H1 (cell line): ENCODE results near the gene AP3M1. TPM values are rescaled to one million over a fixed set of nuclear protein-coding genes. Genes with fewer than 3 reads are reported as not detected.

Experiments
- CTCF ChIA-PET: fragments of 300-600 bp; sonication (Branson Sonifier 250); formaldehyde crosslinking; loops from one replicate; lab custom pipeline; 2021; ENCODE audit not compliant: partially characterized antibody; lab: Charles Lee
- POLR2A ChIA-PET: fragments of 300-600 bp; sonication (Branson Sonifier 250); formaldehyde crosslinking; loops from one replicate; lab custom pipeline; 2021; ENCODE audit warnings: inconsistent platforms; ENCODE audit not compliant: partially characterized antibody; lab: Charles Lee
- DNase-seq, 2 experiments: peaks; one replicate each; pipeline versions ENCODE4 v3.0.0 to v3.0.0-alpha.2; 2010 to 2022; ENCODE audit warnings: low spot score in 2 of 2, low read depth in 1 of 2, mixed read lengths in 1 of 2
- FAIRE-seq: peaks from 2 replicates; lab custom pipeline; 2011; peaks lifted over from hg19 to GRCh38; lab: Jason Lieb, UNC
- H2AFZ ChIP-seq: 2 replicates; pipeline ENCODE4 v1.8.1; 2012; ENCODE audit warnings: low read length, inconsistent platforms
- H2AK5ac ChIP-seq: 2 replicates; pipeline ENCODE4 v1.6.1; 2013; ENCODE audit warnings: low read depth, low read length
- H2BK120ac ChIP-seq: replicated peaks from 2 replicates; pipeline ENCODE3; 2013; ENCODE audit warnings: low read depth, low read length, inconsistent platforms
- H2BK12ac ChIP-seq: 2 replicates; pipeline ENCODE4 v1.6.1; 2013; ENCODE audit warnings: low read depth, low read length
- H2BK15ac ChIP-seq: 2 replicates; pipeline ENCODE4 v1.6.1; 2013; ENCODE audit warnings: low read length
- H2BK20ac ChIP-seq: 2 replicates; pipeline ENCODE4 v1.6.1; 2013; ENCODE audit warnings: low read length
- H2BK5ac ChIP-seq: 2 replicates; pipeline ENCODE4 v1.6.1; 2013; ENCODE audit warnings: low read depth, low read length
- H3K14ac ChIP-seq: 2 replicates; pipeline ENCODE4 v1.6.1; 2013; ENCODE audit warnings: inconsistent platforms; ENCODE audit not compliant: insufficient read length
- H3K18ac ChIP-seq: 2 replicates; pipeline ENCODE4 v1.6.1; 2013; ENCODE audit warnings: low read length; ENCODE audit errors: extremely low read depth
- H3K23ac ChIP-seq: 2 replicates; pipeline ENCODE4 v1.6.1; 2013; ENCODE audit warnings: inconsistent platforms; ENCODE audit not compliant: insufficient read length
- H3K23me2 ChIP-seq: 2 replicates; pipeline ENCODE4 v1.6.1; 2013; ENCODE audit warnings: low read depth, low read length
- H3K27ac ChIP-seq: 2 replicates; pipeline ENCODE4 v1.6.1; 2011; ENCODE audit warnings: low read depth, low read length, inconsistent platforms
- H3K27me3 ChIP-seq, 4 experiments: replicated peaks in 1 of 4; 1 replicate in 1 of 4; 2 replicates in 3 of 4; pipeline versions ENCODE4 v1.6.1 to v1.8.1; 2011 to 2013; ENCODE audit warnings: low read length in 3 of 4, mild to moderate bottlenecking in 3 of 4, inconsistent platforms in 2 of 4, mixed read lengths in 2 of 4, moderate library complexity in 1 of 4; ENCODE audit not compliant: control insufficient read depth in 3 of 4, insufficient read depth in 3 of 4; ENCODE audit errors: extremely low read depth in 1 of 4
- H3K36me3 ChIP-seq, 4 experiments: 2 replicates each; pipeline versions ENCODE4 v1.6.1 to v1.8.1; 2011 to 2013; ENCODE audit warnings: mild to moderate bottlenecking in 4 of 4, low read length in 3 of 4, moderate library complexity in 2 of 4, control low read depth in 1 of 4, inconsistent platforms in 1 of 4; ENCODE audit not compliant: insufficient read depth in 4 of 4, control insufficient read depth in 2 of 4
- H3K4ac ChIP-seq: replicated peaks from 2 replicates; pipeline ENCODE3; 2013; ENCODE audit warnings: low read length, low read depth, mixed read lengths, inconsistent platforms; ENCODE audit not compliant: insufficient read length
- H3K4me1 ChIP-seq, 4 experiments: replicated peaks in 1 of 4; 1 replicate in 1 of 4; 2 replicates in 3 of 4; pipeline versions ENCODE4 v1.6.1 to v1.8.1; 2011 to 2013; ENCODE audit warnings: low read length in 3 of 4, inconsistent platforms in 2 of 4, mixed read lengths in 1 of 4; ENCODE audit not compliant: insufficient read depth in 4 of 4, control insufficient read depth in 3 of 4
- H3K4me2 ChIP-seq, 2 experiments: 2 replicates each; pipeline versions ENCODE4 v1.6.1 to v1.8.1; 2011 to 2013; ENCODE audit warnings: low read depth in 2 of 2, low read length in 2 of 2, control low read depth in 1 of 2, inconsistent platforms in 1 of 2, mild to moderate bottlenecking in 1 of 2; ENCODE audit not compliant: insufficient read depth in 1 of 2
- H3K4me3 ChIP-seq, 4 experiments: fragments of 200-600, 300-600 bp in 1 of 4; sonication (generic), shearing (Covaris generic), sonication (Bioruptor Twin) in 1 of 4; 2 replicates each; pipeline versions ENCODE4 v1.5.1 to v1.8.1; 2011 to 2016; ENCODE audit warnings: low read length in 4 of 4, low read depth in 3 of 4, control low read depth in 2 of 4, inconsistent platforms in 2 of 4, mild to moderate bottlenecking in 2 of 4, mixed read lengths in 1 of 4, moderate library complexity in 1 of 4; ENCODE audit not compliant: insufficient read depth in 2 of 4; ENCODE audit errors: extremely low read depth in 1 of 4
- H3K56ac ChIP-seq: replicated peaks from 2 replicates; pipeline ENCODE3; 2013; ENCODE audit warnings: low read depth, mild to moderate bottlenecking, mixed read lengths, low read length, inconsistent platforms; ENCODE audit not compliant: insufficient read length
- H3K79me1 ChIP-seq: 2 replicates; pipeline ENCODE4 v1.6.1; 2013; ENCODE audit warnings: low read depth, low read length, control low read depth
- H3K79me2 ChIP-seq, 2 experiments: 2 replicates each; pipeline versions ENCODE4 v1.6.1 to v1.8.1; 2012 to 2013; ENCODE audit warnings: low read length in 2 of 2, mild to moderate bottlenecking in 2 of 2, inconsistent platforms in 1 of 2; ENCODE audit not compliant: insufficient read depth in 2 of 2, control insufficient read depth in 1 of 2
- H3K9ac ChIP-seq, 4 experiments: replicated peaks in 1 of 4; 1 replicate in 1 of 4; 2 replicates in 3 of 4; pipeline versions ENCODE4 v1.6.1 to v1.8.1; 2011 to 2013; ENCODE audit warnings: low read depth in 3 of 4, low read length in 3 of 4, control low read depth in 2 of 4, mild to moderate bottlenecking in 2 of 4, moderate library complexity in 2 of 4, inconsistent platforms in 1 of 4; ENCODE audit errors: extremely low read depth in 1 of 4
- H3K9me3 ChIP-seq, 2 experiments: 2 replicates each; pipeline versions ENCODE4 v1.6.1 to v1.8.1; 2012 to 2013; ENCODE audit warnings: mild to moderate bottlenecking in 2 of 2, moderate library complexity in 2 of 2, control low read depth in 1 of 2, inconsistent platforms in 1 of 2, low read depth in 1 of 2, low read length in 1 of 2, mixed read lengths in 1 of 2; ENCODE audit not compliant: insufficient read depth in 2 of 2
- H4K20me1 ChIP-seq, 2 experiments: replicated peaks in 1 of 2; 2 replicates each; pipeline versions ENCODE3 to v1.8.1; 2011 to 2013; ENCODE audit warnings: inconsistent platforms in 2 of 2, low read length in 2 of 2, mild to moderate bottlenecking in 1 of 2; ENCODE audit not compliant: insufficient read depth in 2 of 2, control insufficient read depth in 1 of 2
- H4K5ac ChIP-seq: 2 replicates; pipeline ENCODE4 v1.6.1; 2013; ENCODE audit warnings: low read length, low read depth, mixed read lengths, inconsistent platforms; ENCODE audit not compliant: insufficient read length
- H4K8ac ChIP-seq: 2 replicates; pipeline ENCODE4 v1.8.0; 2013; ENCODE audit warnings: mild to moderate bottlenecking, moderate library complexity, low read length, inconsistent platforms; ENCODE audit not compliant: insufficient read depth; ENCODE audit errors: extremely low read depth
- H4K91ac ChIP-seq: replicated peaks from 2 replicates; pipeline ENCODE3; 2013; ENCODE audit warnings: low read length, mixed read lengths, inconsistent platforms; ENCODE audit not compliant: insufficient read length
- BRCA1 ChIP-seq: IDR thresholded peaks from 2 replicates; pipeline ENCODE4 v1.6.1; 2012; ENCODE audit warnings: low read depth, low read length, improper control_type of control experiment
- CREB1 ChIP-seq: IDR thresholded peaks from 2 replicates; pipeline ENCODE4 v1.6.1; 2012; ENCODE audit warnings: inconsistent platforms
- EGR1 ChIP-seq: IDR thresholded peaks from 2 replicates; pipeline ENCODE4 v1.6.1; 2011; ENCODE audit warnings: low read depth, low read length, borderline replicate concordance
- EZH2 ChIP-seq: fragments of 200-600 bp; sonication (generic); IDR thresholded peaks from 2 replicates; pipeline ENCODE4 v1.7.1; 2012; ENCODE audit warnings: low read depth, mild to moderate bottlenecking, moderate library complexity, low read length, inconsistent platforms; ENCODE audit not compliant: severe bottlenecking
- FOSL1 ChIP-seq: IDR thresholded peaks from 2 replicates; pipeline ENCODE4 v1.6.1; 2011; ENCODE audit warnings: mild to moderate bottlenecking, low read depth, low read length, moderate library complexity; ENCODE audit not compliant: insufficient read depth
- HDAC6 ChIP-seq: IDR thresholded peaks from one replicate; pipeline ENCODE4 v1.7.1; 2012; ENCODE audit warnings: low read depth, mild to moderate bottlenecking, inconsistent platforms, low read length, moderate library complexity
- KDM1A ChIP-seq: fragments of 200-600, 300-600 bp; sonication (generic); IDR thresholded peaks from 2 replicates; pipeline ENCODE4 v1.7.1; 2016; ENCODE audit warnings: mild to moderate bottlenecking, low read length, borderline replicate concordance
- RBBP5 ChIP-seq: IDR thresholded peaks from 2 replicates; pipeline ENCODE4 v1.7.1; 2012; ENCODE audit warnings: low read depth, mild to moderate bottlenecking, inconsistent platforms, low read length, moderate library complexity, borderline replicate concordance
- SIRT6 ChIP-seq: IDR thresholded peaks from one replicate; pipeline ENCODE4 v1.7.1; 2012; ENCODE audit warnings: low read length, inconsistent platforms
- SP4 ChIP-seq: IDR thresholded peaks from 2 replicates; pipeline ENCODE4 v1.6.1; 2012; ENCODE audit warnings: low read length, inconsistent platforms
- SRF ChIP-seq: IDR thresholded peaks from 2 replicates; pipeline ENCODE4 v1.6.1; 2011; ENCODE audit warnings: mild to moderate bottlenecking, low read depth, low read length, moderate library complexity
- ZNF274 ChIP-seq: IDR thresholded peaks from 2 replicates; pipeline ENCODE4 v1.7.0; 2012; ENCODE audit warnings: low read length, borderline replicate concordance; ENCODE audit errors: extremely low read depth
- WGBS, 2 experiments: shearing (Covaris generic) in 1 of 2; methylation state at CpG; one replicate each; pipeline versions ENCODE4 v1.1.6 to v1.1.7; 2013 to 2015; ENCODE audit warnings: low lambda C conversion rate in 2 of 2, mixed read lengths in 2 of 2, inconsistent platforms in 1 of 2, low coverage in 1 of 2, missing lambda C conversion rate in 1 of 2; ENCODE audit not compliant: insufficient replicate concordance in 2 of 2, insufficient coverage in 1 of 2, insufficient read length in 1 of 2; ENCODE audit errors: extremely low coverage in 1 of 2, missing lambda C conversion rate in 1 of 2; 5-methylcytosine and 5-hydroxymethylcytosine counted together
- polyA plus RNA-seq, 7 experiments: library from polyadenylated mRNA; depleted of rRNA in 3 of 7; stranded (reverse) in 5 of 7; unstranded in 2 of 7; fragments of >200 nt in 5 of 7; fragments of 200-250 nt in 2 of 7; gene quantifications; 1 replicate in 5 of 7; 2 replicates in 1 of 7; 4 replicates in 1 of 7; pipeline versions ENCODE4 v1.2.1 to v1.2.3, GENCODE V29; 2011 to 2013; ENCODE audit warnings: missing spikeins in 2 of 7, mixed read lengths in 2 of 7
- total RNA-seq: library from RNA; stranded (reverse); fragmentation: NEBNext Ultra II Directional; extraction: Animal tissue kit (Norgen Biotek cat#: 25700); gene quantifications from 2 replicates; pipeline ENCODE4 v1.2.1, GENCODE V29; 2021
- TF ChIP-seq, protein P1 (sequence below): IDR thresholded peaks from 2 replicates; pipeline ENCODE4 v1.6.1; 2012; ENCODE audit warnings: inconsistent platforms

Gene AP3M1
- total and polyA plus RNA-seq, 2 of the 8 experiments (the other 6 are each of a cell fraction or from before 2014, with no cell fraction given): 23.9 to 38.9 TPM

DNA sequence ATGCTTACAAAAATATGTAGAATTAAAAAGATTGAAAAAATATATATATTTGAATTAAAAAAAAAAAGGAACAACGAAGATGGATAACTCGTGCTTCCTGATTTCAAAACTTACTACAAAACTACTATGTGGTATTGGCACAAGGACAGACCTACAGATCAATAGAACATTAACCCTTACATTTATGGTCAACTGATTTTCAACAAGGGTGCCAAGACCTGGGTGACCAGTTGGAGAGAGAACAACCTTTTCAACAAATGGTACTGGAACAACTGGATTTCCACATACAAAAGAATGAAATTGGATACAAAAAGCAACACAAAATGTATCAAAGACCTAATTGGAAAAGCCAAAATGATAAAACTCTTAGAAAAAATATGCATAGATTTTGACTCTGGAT lies 10.1 kb downstream of the AP3M1 start:
- Histone ChIP-seq H2BK120ac (no peak overlapping the region), H2BK5ac (no peak overlapping the region), H2AFZ (no peak overlapping the region)
- CTCF ChIA-PET: no interaction called here
- TF ChIP-seq EZH2 (no peak), SP4 (no peak), BRCA1 (no peak), SIRT6 (no peak), SRF (no peak), KDM1A (no peak), HDAC6 (no peak), FOSL1 (no peak), EGR1 (no peak), ZNF274 (no peak), CREB1 (no peak), RBBP5 (no peak)
- TF ChIP-seq, protein P1, sequence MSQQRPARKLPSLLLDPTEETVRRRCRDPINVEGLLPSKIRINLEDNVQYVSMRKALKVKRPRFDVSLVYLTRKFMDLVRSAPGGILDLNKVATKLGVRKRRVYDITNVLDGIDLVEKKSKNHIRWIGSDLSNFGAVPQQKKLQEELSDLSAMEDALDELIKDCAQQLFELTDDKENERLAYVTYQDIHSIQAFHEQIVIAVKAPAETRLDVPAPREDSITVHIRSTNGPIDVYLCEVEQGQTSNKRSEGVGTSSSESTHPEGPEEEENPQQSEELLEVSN: no peak
- TF ChIP-seq, all 59 proteins: peak for 0
- no peaks in the 10 kb centered on the region for H3K27me3 ChIP-seq
- H3K9ac ChIP-seq: no peak overlapping the region
- H2AK5ac ChIP-seq: no peak overlapping the region
- no peak overlapping the region for H3K18ac ChIP-seq
- H3K23ac ChIP-seq: no peak overlapping the region
- peaks cover 0 to 24% (median 11%) of the 10 kb centered on the region in 4 experiments; a peak in 7 of 8 replicates for H3K36me3 ChIP-seq
- peaks cover 1 to 2% of the 10 kb centered on the region in 2 experiments for H4K20me1 ChIP-seq
- POLR2A ChIA-PET: no interaction called here
- no peak overlapping the region for H3K4me3 ChIP-seq
- H2BK20ac ChIP-seq: no peak overlapping the region
- H4K8ac ChIP-seq: no peak overlapping the region
- H3K4me2 ChIP-seq: no peak overlapping the region
- no peak overlapping the region for H3K14ac ChIP-seq
- H4K91ac ChIP-seq: no peak overlapping the region
- H2BK12ac ChIP-seq: no peak overlapping the region
- H2BK15ac ChIP-seq: no peak overlapping the region
- DNase-seq: no peak
- H3K79me1 ChIP-seq: peaks cover 2% of the 10 kb centered on the region; the same call in 1 of the 2 replicates
- no peak overlapping the region for H3K27ac ChIP-seq
- no peak overlapping the region for H3K56ac ChIP-seq
- H3K9me3 ChIP-seq: no peaks in the 10 kb centered on the region
- H3K4ac ChIP-seq: no peak overlapping the region
- no peak for FAIRE-seq
- H3K23me2 ChIP-seq: no peaks in the 10 kb centered on the region
- H3K79me2 ChIP-seq: peaks cover 0 to 12% of the 10 kb centered on the region in 2 experiments; a peak in 2 of 4 replicates
- WGBS, 2 experiments: 100% methylated on average over 2 of the region's 2 CpGs; no CpG with 5 or more reads in 1 of the 2 experiments
- H4K5ac ChIP-seq: no peak overlapping the region
- no peaks in the 10 kb centered on the region for H3K4me1 ChIP-seq
